Loucy (cell line): ENCODE measurements around the gene ASTN2.

Source experiments
- CTCF ChIP-seq: fragments of 200-600 bp; sonication (generic); conservative IDR thresholded peaks from 2 replicates; pipeline ENCODE4 v1.5.1; 2014; ENCODE audit warnings: mild to moderate bottlenecking, antibody characterized with exemption, low read length
- EZH2phosphoT487 ChIP-seq: fragments of 200-600 bp; IDR thresholded peaks from 2 replicates; pipeline ENCODE4 v1.6.1; 2018; ENCODE audit warnings: antibody characterized with exemption, mild to moderate bottlenecking, moderate library complexity, borderline replicate concordance

- no peak for TF ChIP-seq CTCF
- TF ChIP-seq EZH2phosphoT487: no peak
These were observed 364.9 kb downstream of the ASTN2 start for GRCh38 chr9:117050007-117050406.
